ENCODE measurements around the gene NPEPL1.
"Not testable (repeated sequence)": the region's sequence is repeated elsewhere in the genome, so short reads cannot be mapped to it uniquely, and the experiment has no call there.

The NPEPL1 gene

DNA sequence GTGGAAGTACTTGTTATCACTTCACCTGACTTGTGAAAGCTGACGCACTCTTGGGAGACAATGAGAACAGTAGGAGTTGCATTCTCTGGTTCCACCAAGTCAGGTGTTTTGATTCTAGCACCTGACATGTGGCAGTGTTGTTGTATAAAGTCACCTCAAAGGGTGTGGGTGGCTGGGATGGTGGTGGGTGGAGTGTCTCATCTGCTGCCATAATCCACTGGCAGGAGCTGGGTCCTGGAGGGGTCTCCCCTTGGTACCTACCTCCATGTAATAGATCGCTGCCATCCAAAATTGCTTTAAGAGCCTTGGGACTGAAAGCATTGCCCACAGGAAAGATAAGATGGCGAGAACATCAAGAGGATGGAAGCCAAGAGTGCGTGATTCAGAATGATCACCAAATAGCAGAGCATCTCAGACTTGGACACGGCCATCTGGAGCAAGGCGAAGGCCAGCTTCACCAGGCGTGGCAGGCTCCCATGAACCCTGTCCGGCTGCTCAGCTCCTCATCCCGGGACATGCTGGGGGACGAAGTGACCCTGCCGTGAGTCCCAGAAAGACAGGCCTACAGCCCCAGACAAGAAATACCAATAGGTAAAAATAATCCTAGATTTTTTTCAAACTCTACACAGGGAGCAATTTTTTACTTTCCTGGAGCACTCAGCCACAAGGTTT lies 56.6 kb downstream of the NPEPL1 start:
- TF ChIP-seq, protein P1, sequence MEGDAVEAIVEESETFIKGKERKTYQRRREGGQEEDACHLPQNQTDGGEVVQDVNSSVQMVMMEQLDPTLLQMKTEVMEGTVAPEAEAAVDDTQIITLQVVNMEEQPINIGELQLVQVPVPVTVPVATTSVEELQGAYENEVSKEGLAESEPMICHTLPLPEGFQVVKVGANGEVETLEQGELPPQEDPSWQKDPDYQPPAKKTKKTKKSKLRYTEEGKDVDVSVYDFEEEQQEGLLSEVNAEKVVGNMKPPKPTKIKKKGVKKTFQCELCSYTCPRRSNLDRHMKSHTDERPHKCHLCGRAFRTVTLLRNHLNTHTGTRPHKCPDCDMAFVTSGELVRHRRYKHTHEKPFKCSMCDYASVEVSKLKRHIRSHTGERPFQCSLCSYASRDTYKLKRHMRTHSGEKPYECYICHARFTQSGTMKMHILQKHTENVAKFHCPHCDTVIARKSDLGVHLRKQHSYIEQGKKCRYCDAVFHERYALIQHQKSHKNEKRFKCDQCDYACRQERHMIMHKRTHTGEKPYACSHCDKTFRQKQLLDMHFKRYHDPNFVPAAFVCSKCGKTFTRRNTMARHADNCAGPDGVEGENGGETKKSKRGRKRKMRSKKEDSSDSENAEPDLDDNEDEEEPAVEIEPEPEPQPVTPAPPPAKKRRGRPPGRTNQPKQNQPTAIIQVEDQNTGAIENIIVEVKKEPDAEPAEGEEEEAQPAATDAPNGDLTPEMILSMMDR (IDR thresholded peaks at IDR 0.05; ENCODE audit: low read depth, low read length) = no peak
- no peak overlapping the region for H3K4me3 ChIP-seq (ENCODE audit: low read depth, low read length)

- TF ChIP-seq, protein P1 (IDR thresholded peaks at IDR 0.05; ENCODE audit: low read depth, low read length) = no peak
- no peak overlapping the region for H3K4me3 ChIP-seq (ENCODE audit: low read depth, low read length)
Observed at GRCh38 chr20:58749979-58750378, 57.4 kb downstream of the NPEPL1 start.

DNA sequence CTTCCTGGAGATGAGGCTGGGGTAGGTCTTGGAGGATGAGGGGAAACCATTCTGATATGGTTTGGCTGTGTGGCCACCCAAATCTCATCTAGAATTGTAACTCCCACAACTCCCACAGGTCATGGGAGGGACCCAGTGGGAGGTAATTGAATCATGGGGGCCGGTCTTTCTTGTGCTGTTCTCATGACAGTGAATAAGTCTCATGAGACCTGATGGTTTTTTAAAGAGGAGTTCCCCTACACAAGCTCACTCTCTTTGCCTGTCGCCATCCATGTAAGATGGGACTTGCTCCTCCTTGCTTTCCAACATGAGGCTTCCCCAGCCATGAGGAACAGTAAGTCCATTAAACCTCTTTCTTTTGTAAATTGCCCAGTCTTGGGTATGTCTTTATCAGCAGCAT lies 58.1 kb downstream of the NPEPL1 start:
- not testable (repeated sequence) for H3K4me3 ChIP-seq (ENCODE audit: low read depth, low read length)

- no peak overlapping the region for H3K4me3 ChIP-seq (ENCODE audit: low read depth, low read length)
- TF ChIP-seq, protein P1 (IDR thresholded peaks at IDR 0.05; ENCODE audit: low read depth, low read length) = no peak
Observed at GRCh38 chr20:58751979-58752378, 59.4 kb downstream of the NPEPL1 start.

- TF ChIP-seq, protein P1 (IDR thresholded peaks at IDR 0.05; ENCODE audit: low read depth, low read length) = no peak
- no peak overlapping the region for H3K4me3 ChIP-seq (ENCODE audit: low read depth, low read length)
Observed at GRCh38 chr20:58752565-58752964, 60.0 kb downstream of the NPEPL1 start.

GRCh38 chr20:58753267-58753921 lies 60.8 kb downstream of the NPEPL1 start:
- no peak overlapping the region for H3K4me3 ChIP-seq (ENCODE audit: low read depth, low read length)
- TF ChIP-seq, protein P1 (IDR thresholded peaks at IDR 0.05; ENCODE audit: low read depth, low read length) = no peak

DNA sequence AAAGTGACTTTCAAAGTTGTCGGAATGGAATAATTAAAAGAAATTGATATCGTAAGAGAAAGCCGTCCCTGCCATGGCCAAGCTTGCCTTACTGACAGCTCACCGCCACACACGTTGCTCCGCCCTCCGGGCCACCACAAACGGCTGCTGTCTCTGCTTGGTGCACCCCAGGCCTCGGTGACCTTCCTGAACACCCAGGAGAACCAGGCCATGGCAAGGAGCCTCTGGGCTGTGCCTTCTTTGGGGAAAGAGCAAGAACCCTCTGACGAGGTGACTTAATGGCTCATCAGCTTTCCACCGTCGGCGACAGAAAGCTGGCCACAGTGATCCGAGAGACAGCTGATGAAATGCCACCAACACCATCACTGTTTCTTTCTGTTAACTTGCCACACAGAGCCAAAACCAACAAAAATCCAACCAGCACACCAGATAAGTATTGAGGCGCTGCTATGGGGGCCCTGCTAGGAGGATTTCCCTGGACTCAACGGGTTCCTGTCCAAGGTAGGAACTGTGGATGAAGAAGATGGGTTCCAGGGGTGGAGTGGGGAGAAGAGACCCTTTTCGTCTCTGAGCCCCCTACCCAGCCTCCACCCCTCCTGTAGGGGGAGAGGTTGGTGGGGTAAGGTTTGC lies 61.4 kb downstream of the NPEPL1 start:
- TF ChIP-seq, protein P1 (IDR thresholded peaks at IDR 0.05; ENCODE audit: low read depth, low read length) = no peak
- H3K4me3 ChIP-seq (ENCODE audit: low read depth, low read length) = no peak overlapping the region

All from WI38 (cell line).